HEK293 (cell line): ENCODE data around the gene MRTFA.
A peak's percentile ranks its signal among the peaks of the same experiment; 100 is the strongest.

Experiments used
- CTCF ChIA-PET: fragments of 350-600 bp; formaldehyde crosslinking; extraction: SDS; loops from one replicate; lab custom pipeline; 2021; ENCODE audit warnings: antibody characterized with exemption; lab: Yijun Ruan, JAX
- POLR2A ChIA-PET: fragments of 300-600 bp; formaldehyde crosslinking; extraction: SDS; loops from one replicate; lab custom pipeline; 2020; ENCODE audit warnings: antibody characterized with exemption, inconsistent platforms; lab: Yijun Ruan, JAX
- H3K27ac ChIP-seq: fragments of 200-500 bp; sonication (Bioruptor generic); 2 replicates; pipeline ENCODE4 v1.5.1; 2014; ENCODE audit warnings: low read depth, low read length, control low read depth, inconsistent platforms; ENCODE audit errors: extremely low read depth
- H3K36me3 ChIP-seq, 2 experiments: fragments of 200-500 bp in 1 of 2; sonication (Bioruptor generic) in 1 of 2; 1 replicate in 1 of 2; 2 replicates in 1 of 2; pipeline ENCODE4 v1.5.1; 2014 to 2017; ENCODE audit warnings: inconsistent platforms in 2 of 2, low read length in 2 of 2; ENCODE audit not compliant: control insufficient read depth in 2 of 2, insufficient read depth in 1 of 2
- H3K4me1 ChIP-seq: fragments of 200-500 bp; sonication (Bioruptor generic); 2 replicates; pipeline ENCODE4 v1.5.1; 2014; ENCODE audit warnings: mild to moderate bottlenecking, low read length, inconsistent platforms; ENCODE audit not compliant: control insufficient read depth, insufficient read depth
- H3K4me3 ChIP-seq: 2 replicates; pipeline ENCODE4 v1.5.1; 2011; ENCODE audit warnings: low read depth, mild to moderate bottlenecking, control low read depth, low read length, moderate library complexity
- H3K9me3 ChIP-seq: fragments of 200-500 bp; sonication (Bioruptor generic); 2 replicates; pipeline ENCODE4 v1.5.1; 2014; ENCODE audit warnings: low read depth, low read length, inconsistent platforms; ENCODE audit not compliant: control insufficient read depth, insufficient read depth
- IKZF3 ChIP-seq: fragments of 450-650 bp; IDR thresholded peaks from 2 replicates; pipeline ENCODE4 v1.5.0; 2018; ENCODE audit warnings: missing biosample characterization, mild to moderate bottlenecking, missing genetic modification characterization, moderate library complexity
- KLF10 ChIP-seq: fragments of 450-650 bp; IDR thresholded peaks from 2 replicates; pipeline ENCODE4 v1.5.1; 2018; ENCODE audit warnings: missing biosample characterization, mild to moderate bottlenecking, missing genetic modification characterization
- KLF8 ChIP-seq: fragments of 450-650 bp; formaldehyde crosslinking; IDR thresholded peaks from 2 replicates; pipeline ENCODE4 v1.5.1; 2016; ENCODE audit warnings: missing biosample characterization, missing genetic modification characterization
- PRDM2 ChIP-seq: fragments of 450-650 bp; formaldehyde crosslinking; IDR thresholded peaks from 2 replicates; pipeline ENCODE4 v1.5.1; 2016; ENCODE audit warnings: missing biosample characterization, missing genetic modification characterization, borderline replicate concordance
- SALL2 ChIP-seq: fragments of 450-650 bp; formaldehyde crosslinking; IDR thresholded peaks from 2 replicates; pipeline ENCODE4 v1.5.0; 2017; ENCODE audit warnings: missing biosample characterization, mild to moderate bottlenecking, missing genetic modification characterization, borderline replicate concordance
- SP3 ChIP-seq: fragments of 450-650 bp; formaldehyde crosslinking; IDR thresholded peaks from 2 replicates; pipeline ENCODE4 v1.5.1; 2016; ENCODE audit warnings: missing biosample characterization, missing genetic modification characterization
- TRIM28 ChIP-seq: IDR thresholded peaks from 2 replicates; pipeline ENCODE4 v1.6.1; 2011; ENCODE audit warnings: low read length, control low read depth, borderline replicate concordance
- ZBTB48 ChIP-seq: fragments of 450-650 bp; formaldehyde crosslinking; IDR thresholded peaks from 2 replicates; pipeline ENCODE4 v1.5.1; 2016; ENCODE audit warnings: missing biosample characterization, missing genetic modification characterization
- ZBTB49 ChIP-seq: fragments of 450-650 bp; formaldehyde crosslinking; IDR thresholded peaks from 2 replicates; pipeline ENCODE4 v1.5.1; 2016; ENCODE audit warnings: missing biosample characterization, missing genetic modification characterization, low read depth
- ZBTB7A ChIP-seq: fragments of 450-650 bp; formaldehyde crosslinking; IDR thresholded peaks from 2 replicates; pipeline ENCODE4 v1.5.1; 2016; ENCODE audit warnings: low read depth, missing biosample characterization, missing genetic modification characterization
- ZNF169 ChIP-seq: fragments of 450-650 bp; formaldehyde crosslinking; IDR thresholded peaks from 2 replicates; pipeline ENCODE4 v1.5.1; 2016; ENCODE audit warnings: missing biosample characterization, missing genetic modification characterization
- ZNF292 ChIP-seq: fragments of 450-650 bp; formaldehyde crosslinking; IDR thresholded peaks from 2 replicates; pipeline ENCODE4 v1.5.1; 2016; ENCODE audit warnings: low read depth, missing biosample characterization, missing genetic modification characterization, borderline replicate concordance
- ZNF391 ChIP-seq: fragments of 450-650 bp; formaldehyde crosslinking; IDR thresholded peaks from 2 replicates; pipeline ENCODE4 v1.5.1; 2016; ENCODE audit warnings: low read depth, missing biosample characterization, missing genetic modification characterization, borderline replicate concordance
- ZNF416 ChIP-seq: fragments of 450-650 bp; formaldehyde crosslinking; IDR thresholded peaks from 2 replicates; pipeline ENCODE4 v1.5.1; 2016; ENCODE audit warnings: missing biosample characterization, missing genetic modification characterization
- ZNF488 ChIP-seq: fragments of 450-650 bp; formaldehyde crosslinking; IDR thresholded peaks from 2 replicates; pipeline ENCODE4 v1.5.1; 2016; ENCODE audit warnings: missing biosample characterization, missing genetic modification characterization
- ZNF513 ChIP-seq: fragments of 450-650 bp; IDR thresholded peaks from 2 replicates; pipeline ENCODE4 v1.5.1; 2018; ENCODE audit warnings: missing biosample characterization, missing genetic modification characterization
- ZNF544 ChIP-seq: fragments of 450-650 bp; formaldehyde crosslinking; IDR thresholded peaks from 2 replicates; pipeline ENCODE4 v1.5.0; 2017; ENCODE audit warnings: missing biosample characterization, missing genetic modification characterization
- ZNF621 ChIP-seq: fragments of 450-650 bp; formaldehyde crosslinking; IDR thresholded peaks from 2 replicates; pipeline ENCODE4 v1.5.1; 2017; ENCODE audit warnings: missing biosample characterization, missing genetic modification characterization
- ZNF623 ChIP-seq: fragments of 450-650 bp; formaldehyde crosslinking; IDR thresholded peaks from 2 replicates; pipeline ENCODE4 v1.5.1; 2016; ENCODE audit warnings: missing biosample characterization, missing genetic modification characterization
- ZNF639 ChIP-seq: fragments of 450-650 bp; formaldehyde crosslinking; IDR thresholded peaks from 2 replicates; pipeline ENCODE4 v1.5.1; 2016; ENCODE audit warnings: missing biosample characterization, missing genetic modification characterization
- ZNF707 ChIP-seq: fragments of 450-650 bp; formaldehyde crosslinking; IDR thresholded peaks from 2 replicates; pipeline ENCODE4 v1.5.1; 2016; ENCODE audit warnings: missing biosample characterization, missing genetic modification characterization
- ZSCAN4 ChIP-seq: fragments of 450-650 bp; formaldehyde crosslinking; IDR thresholded peaks from 2 replicates; pipeline ENCODE4 v1.5.1; 2017; ENCODE audit warnings: missing biosample characterization, missing genetic modification characterization

The MRTFA gene

GRCh38 chr22:40636380-40637182 is at the start of gene MRTFA:
MRTFA (minus strand) TSS chr22:40636719.
- POLR2A ChIA-PET: interaction anchor here (0.6 to 2.2 kb wide), 40 partner anchors 10 to 597 kb away, joined by 3 to 31 read pairs (median 4); partner anchors contain the start of genes MCHR1, SLC25A17 and ST13
- CTCF ChIA-PET: interaction anchor here (0.5 to 2.4 kb wide), 10 partner anchors 7 to 200 kb away, joined by 3 to 11 read pairs (median 3); no protein-coding TSS in a partner anchor
- H3K27ac ChIP-seq: peak within 1 kb of the TSS; percentile 89
- TF ChIP-seq KLF10 (tag by site-specific recombination): 0 out of 2 replicates have a peak, but pooled peaks have one; percentile 30
- peak; percentile 99 for TF ChIP-seq SP3 (tag by site-specific recombination)
- TF ChIP-seq KLF8 (tag by site-specific recombination): peak; percentile 88
- TF ChIP-seq SALL2 (tag by site-specific recombination): no peak
- TF ChIP-seq ZNF621: no peak
- peak; percentile 70 for TF ChIP-seq ZNF391
- no peak for TF ChIP-seq ZBTB49
- TF ChIP-seq ZNF488 (tag by site-specific recombination): no peak
- TF ChIP-seq ZBTB7A (tag by site-specific recombination): 0 out of 2 replicates have a peak, but pooled peaks have one; percentile 17
- TF ChIP-seq ZNF707: no peak
- TF ChIP-seq ZNF544 (tag by site-specific recombination): no peak
- peak; percentile 60; the same call in 1 of the 2 replicates for TF ChIP-seq IKZF3
- no peak for TF ChIP-seq ZNF416
- no peak for TF ChIP-seq TRIM28
- TF ChIP-seq PRDM2 (tag by site-specific recombination): no peak
- peak; percentile 21; the same call in 1 of the 2 replicates for TF ChIP-seq ZSCAN4
- TF ChIP-seq ZNF169 (tag by site-specific recombination): no peak
- TF ChIP-seq ZNF639 (tag by site-specific recombination): no peak
- TF ChIP-seq ZNF623 (tag by site-specific recombination): no peak; the same call in 1 of the 2 replicates
- TF ChIP-seq ZNF292 (tag by site-specific recombination): no peak
- TF ChIP-seq ZBTB48 (tag by site-specific recombination): peak; percentile 74
- TF ChIP-seq ZNF513 (tag by site-specific recombination): no peak

More at GRCh38 chr22:40636380-40637182, at the start of gene MRTFA:
- Histone ChIP-seq H3K36me3 (no peaks in the 10 kb centered on the region), H3K4me1 (peaks cover 12% of the 10 kb centered on the region; the same call in 1 of the 2 replicates), H3K4me3 (peak within 1 kb of the TSS; percentile 96), H3K9me3 (no peaks in the 10 kb centered on the region)
